HG02798 (cell line): ENCODE measurements around the gene ADGRD1.
A peak's percentile ranks its signal among the peaks of the same experiment; 100 is the strongest.
"Not testable (repeated sequence)": the region's sequence is repeated elsewhere in the genome, so short reads cannot be mapped to it uniquely, and the experiment has no call there.

Experiments used
- ATAC-seq: cut with Tn5 transposase; IDR thresholded peaks from one replicate; pipeline ENCODE4 v1.9.1; 2021; ENCODE audit warnings: mild to moderate bottlenecking; ENCODE audit not compliant: unreplicated experiment, poor library complexity

The ADGRD1 gene

DNA sequence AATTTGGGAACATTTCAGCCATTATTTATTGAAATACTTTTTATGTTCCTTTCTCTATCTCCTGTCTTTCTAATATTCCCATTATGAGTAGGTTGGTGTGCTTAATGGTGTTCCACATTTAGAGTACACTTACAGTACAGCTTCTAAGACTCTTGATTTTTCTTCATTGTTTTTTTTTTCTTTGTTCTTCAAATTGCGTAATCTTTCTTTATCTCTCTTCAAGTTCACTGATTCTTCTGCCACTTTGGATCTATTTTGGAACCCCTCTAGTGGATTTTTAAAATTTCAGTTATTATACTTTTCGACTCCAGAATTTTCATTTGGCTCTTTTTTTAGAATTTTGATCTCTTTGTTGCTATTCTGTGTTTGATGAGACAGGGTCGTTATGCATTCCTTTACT lies 157.7 kb downstream of the ADGRD1 start:
- no peak for ATAC-seq

DNA sequence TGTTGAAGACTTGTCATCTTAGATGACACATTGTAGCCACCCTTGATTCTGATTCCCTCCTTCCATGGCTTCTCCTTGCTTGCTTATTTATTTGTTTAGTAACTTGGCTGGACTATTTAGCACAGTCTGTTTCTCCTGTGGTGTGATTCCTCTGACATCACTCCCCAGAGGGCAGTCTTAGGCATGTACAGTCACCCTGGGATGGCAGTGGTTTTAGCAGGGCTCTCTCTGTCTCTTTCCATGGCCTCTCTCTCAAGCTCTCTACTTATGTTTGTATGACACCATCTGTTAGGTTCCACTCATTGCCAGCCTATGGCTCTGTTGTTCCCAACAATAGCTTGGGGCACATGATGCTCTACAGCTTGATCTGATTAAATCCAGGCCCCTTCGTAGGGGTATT lies 158.3 kb downstream of the ADGRD1 start:
- ATAC-seq, result peak; percentile 62

DNA sequence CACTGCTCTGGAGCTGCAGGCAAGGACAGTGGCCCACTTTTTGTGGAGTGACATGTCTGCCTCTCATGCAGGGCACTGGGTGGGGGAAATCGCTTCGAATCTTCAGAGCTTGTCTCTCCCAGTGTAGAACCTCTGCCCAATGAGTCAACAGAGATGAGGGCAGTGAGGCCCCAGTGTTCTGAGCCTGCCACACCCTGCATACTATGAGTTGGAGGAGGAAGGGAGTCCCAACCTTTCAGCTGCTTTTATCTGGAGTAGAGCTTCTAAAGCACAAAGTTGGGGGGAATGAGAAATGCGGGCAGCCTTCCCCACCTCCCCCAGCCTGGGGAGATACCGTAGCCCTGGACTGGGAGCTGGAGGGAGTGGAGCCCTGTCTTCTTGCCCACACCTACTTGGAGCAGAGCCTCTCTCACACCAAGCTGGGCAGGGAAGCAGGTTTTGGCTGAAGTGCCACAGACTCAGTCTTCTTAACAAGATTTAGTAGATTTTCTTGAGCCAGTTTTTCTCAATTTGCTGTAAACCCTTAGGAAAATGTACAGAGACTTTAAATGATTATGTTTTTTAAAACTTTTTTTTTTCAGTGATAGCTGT lies 159.1 kb downstream of the ADGRD1 start:
- no peak for ATAC-seq

DNA sequence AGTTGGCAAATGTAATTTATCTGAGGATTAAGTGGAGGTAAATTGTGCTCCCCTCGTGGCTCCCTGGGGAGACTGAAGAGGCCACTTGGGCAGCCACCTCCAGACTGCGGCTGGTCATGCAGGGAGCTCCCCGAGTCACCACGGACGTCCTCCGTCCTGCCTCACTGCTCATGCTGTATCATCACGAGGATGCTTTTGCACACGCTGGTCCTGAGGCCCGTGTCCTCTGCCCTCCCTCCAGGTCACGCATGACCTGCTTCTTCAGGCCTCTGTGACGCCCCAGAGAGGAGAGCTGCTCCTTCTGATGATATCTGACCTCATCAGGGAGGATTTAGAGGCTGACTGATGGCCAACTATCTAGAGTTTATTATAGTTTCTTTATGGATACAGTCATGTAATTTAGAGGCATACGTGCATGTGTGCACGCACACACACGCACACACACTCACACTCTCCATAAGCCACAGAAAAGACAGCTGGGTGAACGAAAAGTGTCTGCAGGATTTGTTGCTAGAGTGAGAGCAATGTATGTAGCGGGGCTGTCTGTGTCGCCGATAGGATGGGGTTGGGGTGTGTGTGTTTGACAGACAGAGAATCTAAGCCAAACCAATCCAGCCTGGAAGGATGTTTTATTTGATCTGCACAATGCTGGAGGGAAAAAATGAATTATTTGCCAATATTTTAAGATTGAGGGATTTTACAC lies 160.0 kb downstream of the ADGRD1 start:
- peak; percentile 40 for ATAC-seq

DNA sequence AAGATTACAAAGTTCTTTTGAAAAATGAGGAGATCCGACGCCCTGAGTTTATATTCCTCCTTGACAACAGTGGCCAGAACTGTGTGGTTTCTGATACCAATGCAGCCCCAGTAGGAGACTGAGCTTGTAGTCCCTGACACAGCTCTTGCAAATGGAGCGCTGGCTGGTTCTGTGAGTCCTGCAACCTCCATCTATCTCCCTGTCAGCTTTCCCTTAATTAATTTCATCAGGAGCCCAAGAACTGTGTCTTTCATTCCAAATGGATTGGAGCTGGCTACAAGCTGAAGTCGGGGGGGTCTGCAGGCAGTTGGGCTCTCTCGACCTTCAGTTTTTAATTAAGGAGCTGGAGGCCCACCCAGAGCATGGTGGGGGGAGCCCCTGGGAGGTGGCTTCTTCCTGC lies 160.6 kb downstream of the ADGRD1 start:
- ATAC-seq, result no peak

DNA sequence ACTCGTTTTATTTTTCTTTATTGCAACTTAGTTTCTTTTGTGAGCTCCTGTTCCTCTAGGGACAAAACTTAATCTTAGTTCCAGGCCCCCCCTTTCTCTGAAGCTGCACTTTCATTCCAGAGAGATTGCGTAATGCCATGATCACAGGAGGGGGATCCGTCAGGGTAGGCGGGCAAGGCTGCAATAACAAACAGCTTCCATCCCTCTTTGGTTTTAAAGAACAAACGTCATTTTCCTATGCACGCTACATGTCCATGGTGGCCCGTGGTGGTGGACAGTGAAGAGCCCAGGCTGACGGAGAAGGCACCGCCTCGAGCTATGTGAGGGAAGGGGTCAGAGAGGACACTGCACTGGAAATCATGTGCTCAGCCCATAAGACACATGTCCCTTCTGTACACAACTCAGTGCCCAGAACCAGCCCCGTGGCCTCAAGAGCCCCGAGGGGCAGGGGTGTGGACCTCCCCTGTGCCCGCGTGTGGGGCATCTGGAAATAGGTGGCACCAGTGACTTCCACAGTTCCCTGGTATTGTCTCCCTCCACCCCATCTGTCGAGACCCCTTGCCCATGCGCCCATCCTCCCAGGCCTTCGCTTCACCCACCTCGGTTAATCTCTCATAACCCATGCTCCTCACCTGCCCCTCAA lies 161.4 kb downstream of the ADGRD1 start:
- no peak for ATAC-seq

DNA sequence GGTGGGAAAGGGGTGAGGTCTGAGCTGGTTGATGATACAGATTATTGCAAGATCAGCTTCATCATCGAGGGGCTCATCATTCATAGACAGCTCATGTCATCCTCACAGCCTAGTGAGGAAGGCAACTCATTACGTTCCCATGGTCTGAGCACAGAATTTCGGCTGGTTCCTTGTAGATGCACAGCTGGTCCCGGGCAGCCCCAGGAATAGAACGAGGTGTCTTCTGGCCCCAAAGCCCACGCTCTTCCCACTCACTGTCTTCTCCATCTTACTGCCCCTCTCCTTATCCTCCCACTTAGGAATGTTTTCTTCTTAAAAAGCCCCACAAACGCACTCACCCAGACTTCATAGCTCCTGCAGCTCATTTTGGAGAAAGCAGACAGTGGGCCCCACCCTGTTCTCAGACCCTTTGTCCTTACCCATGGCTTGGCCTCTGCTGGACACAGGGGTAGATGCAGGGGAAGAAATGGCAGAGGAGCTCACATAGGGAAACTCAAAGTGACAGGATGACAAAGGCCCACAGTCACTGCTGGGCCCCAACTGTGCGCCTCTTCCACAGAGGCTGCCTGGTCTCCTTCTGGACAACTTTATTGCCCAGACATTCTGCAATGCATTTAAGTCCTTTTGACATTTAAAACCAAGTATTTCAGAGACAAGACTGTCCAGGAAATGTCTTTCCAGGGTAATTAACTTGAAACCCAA lies 162.2 kb downstream of the ADGRD1 start:
- no peak for ATAC-seq

DNA sequence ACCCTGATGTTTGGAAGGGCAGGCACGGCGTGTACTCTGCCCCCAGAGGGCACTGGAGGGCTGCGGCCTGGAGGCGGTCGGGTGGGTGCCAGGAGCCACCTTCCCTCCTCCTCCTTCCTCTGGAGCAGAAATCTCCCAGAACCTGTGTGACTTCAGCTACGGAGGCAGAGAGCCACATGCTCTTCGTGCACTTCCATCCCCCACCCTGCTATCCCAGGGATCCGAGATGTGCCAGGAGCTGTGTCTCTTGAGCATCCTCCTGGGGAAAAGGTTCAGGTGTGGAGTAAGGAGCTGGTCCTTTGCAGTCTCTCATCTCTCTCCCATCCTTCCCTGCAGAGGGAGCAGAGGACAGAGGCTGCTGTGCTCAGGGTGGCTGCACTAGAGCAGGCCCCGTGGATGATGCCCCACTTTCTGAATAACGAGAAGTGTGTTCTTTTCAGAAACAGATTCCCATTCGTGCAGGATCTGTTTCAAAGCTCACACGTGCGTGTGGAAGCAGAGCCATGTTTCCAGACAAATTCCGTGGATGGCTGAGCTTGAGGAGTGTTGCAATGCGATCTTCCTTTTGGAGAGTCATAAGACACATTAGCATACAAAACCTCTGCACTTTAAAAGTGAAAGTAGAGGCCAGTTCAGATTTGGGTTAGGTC lies 162.9 kb downstream of the ADGRD1 start:
- ATAC-seq, result no peak

DNA sequence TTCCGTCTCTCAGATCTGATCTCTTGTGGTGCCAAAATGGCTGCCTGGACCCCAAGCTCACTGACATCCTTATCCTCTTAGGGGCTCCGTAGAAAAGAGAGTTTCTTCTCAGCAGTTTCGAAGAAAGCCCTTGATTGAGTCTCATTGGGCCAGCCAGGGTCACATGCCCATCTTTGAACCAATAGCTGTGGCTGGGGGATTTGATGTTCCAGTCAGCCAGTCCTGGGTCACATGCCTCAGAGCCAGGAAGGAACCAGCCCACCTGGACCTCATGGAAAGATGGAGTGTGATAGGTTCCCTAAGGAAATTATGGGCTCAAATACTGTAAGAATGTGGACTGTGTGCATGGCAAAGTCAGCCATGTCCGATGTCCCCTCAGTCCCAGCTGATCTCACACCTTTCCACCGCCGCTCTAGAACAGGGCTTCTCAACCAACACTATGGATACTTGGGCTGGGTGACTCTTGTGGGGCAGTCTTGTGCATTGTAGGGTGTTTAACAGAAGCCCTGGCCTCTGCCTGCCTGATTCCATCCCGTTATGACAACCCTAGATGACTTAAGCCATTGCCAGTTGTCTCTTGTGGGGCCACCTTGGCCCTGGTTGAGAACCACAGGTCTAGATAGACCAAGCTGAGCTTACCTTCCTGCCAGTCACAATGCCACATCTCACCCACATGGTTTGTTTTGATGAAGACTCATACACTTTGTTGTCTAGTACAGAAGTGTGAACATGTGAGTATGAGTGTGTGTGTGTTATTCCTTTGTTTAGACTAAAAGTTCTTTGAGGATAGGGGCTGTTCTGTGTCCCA lies 163.9 kb downstream of the ADGRD1 start:
- no peak for ATAC-seq

DNA sequence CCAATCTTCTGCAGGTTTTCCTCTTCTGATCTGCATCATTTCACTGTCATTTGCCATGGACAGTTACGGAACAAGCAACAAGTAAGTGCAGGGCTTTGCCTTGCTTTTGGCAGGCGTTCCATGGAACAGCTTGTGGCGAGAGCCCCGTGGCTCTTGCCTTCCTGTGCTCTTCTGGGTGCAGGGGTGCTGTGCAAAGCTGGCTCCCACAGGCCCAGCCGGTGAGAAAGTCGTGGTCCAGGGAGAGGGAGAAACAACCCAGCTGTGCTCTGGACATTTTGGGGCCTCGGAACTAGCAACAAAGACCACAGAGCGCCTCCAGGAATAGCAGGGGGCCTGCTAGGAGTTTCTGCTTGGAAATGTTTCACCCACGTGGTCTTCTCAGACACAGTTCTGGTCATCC lies 164.7 kb downstream of the ADGRD1 start:
- ATAC-seq, result no peak

DNA sequence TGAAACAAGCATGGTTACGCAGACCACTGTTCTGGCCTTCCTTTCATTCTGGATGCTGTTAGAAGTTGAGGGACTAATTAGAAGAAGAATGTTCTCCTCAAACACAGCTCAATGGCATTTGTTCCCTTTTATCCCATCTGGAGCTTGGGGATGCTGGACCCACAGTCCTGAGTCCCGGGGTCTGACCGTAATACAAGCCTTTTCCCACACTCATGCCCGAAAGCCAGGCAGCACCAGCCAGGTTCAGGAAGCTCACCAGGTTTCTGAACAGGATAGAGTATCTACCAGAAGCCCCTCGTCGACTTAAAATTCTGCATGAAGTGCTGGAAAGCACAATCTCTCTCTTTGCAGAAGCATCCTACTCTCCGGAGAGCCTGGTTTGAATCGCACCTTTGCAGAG lies 165.6 kb downstream of the ADGRD1 start:
- ATAC-seq, result not testable (repeated sequence)

DNA sequence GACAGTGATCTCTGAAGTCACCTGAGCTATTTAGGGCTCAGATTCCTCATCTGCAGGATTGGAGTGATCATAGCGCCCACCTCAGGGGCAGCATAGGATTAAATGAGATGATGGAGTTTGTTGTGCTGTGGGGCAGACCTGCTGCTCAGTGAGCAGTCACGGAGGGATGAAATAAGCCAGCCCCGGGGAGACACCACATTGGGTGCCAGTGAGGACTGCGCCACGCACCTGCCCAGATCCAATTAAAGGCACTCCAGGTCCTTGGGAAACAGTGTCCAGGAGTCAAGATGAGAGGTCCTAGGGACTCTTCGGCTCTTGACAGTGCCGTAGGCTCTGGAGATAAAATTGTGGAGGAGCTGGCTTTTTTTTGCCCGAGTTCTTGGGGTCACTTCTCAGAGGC lies 166.2 kb downstream of the ADGRD1 start:
- no peak for ATAC-seq

DNA sequence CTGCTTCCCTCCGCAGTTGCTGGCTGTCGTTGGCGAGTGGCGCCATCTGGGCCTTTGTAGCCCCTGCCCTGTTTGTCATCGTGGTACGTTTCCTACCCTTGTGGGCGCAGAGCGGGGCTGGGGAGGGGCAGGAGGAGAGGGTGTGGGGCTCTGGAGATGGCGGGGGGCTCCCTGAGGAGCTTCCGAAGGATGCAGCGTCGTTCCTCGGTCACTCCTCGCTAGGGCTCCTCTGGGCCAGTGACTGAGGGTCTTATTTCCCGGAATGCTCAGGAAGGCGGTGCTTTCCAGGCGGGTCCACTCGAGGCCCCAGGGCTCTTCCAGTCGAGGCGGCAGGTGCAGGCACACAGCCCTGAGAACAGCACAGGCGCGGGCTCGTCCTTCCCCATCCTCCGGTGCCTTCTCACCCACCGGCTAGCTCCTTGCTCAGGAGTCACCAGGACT lies 167.1 kb downstream of the ADGRD1 start:
- no peak for ATAC-seq

DNA sequence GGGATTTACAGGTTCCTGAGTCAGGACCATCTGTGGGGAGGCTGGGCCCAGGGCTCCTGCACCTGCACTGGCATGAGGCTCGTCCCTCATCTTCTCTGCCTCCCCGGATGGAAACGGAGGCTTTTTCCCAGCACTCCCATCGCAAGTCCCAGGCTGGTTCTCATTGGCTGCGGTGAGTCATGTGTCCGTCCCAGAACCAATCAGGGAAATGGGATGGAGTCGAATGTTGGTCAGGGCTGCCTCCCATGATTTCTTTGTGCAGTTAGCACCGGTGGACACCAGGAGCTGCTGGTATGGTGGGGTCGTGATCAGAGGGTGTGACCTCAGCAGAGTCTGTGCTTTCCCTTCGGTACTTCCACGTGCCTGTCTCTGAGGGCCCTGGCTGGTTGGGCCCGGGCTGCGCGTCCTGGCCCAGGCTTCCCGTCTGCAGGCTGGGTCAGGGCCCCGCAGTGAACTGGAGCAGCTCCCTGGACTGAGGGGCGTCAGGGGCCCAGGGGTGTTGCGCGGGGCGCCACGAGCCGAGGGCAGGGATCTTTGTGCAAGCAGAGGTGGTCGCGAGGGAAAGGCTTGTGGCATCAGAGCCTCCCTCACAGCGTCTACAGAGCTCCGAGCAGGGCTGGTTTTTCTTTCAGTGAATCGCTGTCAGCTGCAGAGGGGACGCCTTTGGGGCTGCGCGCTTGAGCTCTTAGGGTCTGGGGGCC lies 168.1 kb downstream of the ADGRD1 start:
- ATAC-seq, result no peak

DNA sequence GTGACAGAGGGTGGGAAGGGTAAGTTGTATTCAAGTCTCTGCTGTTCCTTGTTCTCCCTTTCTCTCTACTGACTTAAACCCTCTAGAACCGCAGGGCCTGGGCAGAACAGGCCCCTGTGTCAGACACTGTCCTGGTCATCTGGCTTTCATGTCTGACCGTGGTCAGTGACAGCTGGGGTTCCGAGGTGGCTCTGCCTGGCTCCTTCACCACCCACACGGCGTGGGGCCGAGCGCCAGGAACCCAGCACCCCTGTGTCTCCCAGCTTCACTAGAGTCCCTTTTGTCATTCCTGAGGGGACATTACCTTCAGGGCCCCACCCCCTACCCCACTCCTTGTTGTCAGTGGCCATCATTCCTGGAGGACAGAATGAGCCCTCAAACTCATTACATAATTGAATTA lies 168.9 kb downstream of the ADGRD1 start:
- ATAC-seq, result no peak

DNA sequence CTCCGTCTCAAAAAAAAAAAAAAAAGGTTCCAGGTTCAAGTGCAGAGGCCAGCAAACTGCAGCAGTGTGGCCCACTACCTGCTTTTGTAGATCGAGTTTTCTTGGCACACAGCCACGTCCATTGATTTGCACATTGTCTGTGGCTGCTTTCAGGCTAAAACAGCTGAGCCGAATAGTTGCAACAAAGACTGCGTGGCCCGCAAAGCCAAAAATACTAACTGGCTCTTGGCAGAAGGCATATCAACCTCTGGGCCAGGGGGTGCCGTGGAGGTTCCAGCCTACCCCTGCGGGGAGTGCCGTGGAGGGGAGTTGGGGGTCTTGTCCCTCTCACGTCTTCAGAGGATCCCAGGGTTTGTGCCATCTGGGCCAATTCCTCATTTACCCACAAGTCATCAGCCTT lies 170.1 kb downstream of the ADGRD1 start:
- no peak for ATAC-seq

DNA sequence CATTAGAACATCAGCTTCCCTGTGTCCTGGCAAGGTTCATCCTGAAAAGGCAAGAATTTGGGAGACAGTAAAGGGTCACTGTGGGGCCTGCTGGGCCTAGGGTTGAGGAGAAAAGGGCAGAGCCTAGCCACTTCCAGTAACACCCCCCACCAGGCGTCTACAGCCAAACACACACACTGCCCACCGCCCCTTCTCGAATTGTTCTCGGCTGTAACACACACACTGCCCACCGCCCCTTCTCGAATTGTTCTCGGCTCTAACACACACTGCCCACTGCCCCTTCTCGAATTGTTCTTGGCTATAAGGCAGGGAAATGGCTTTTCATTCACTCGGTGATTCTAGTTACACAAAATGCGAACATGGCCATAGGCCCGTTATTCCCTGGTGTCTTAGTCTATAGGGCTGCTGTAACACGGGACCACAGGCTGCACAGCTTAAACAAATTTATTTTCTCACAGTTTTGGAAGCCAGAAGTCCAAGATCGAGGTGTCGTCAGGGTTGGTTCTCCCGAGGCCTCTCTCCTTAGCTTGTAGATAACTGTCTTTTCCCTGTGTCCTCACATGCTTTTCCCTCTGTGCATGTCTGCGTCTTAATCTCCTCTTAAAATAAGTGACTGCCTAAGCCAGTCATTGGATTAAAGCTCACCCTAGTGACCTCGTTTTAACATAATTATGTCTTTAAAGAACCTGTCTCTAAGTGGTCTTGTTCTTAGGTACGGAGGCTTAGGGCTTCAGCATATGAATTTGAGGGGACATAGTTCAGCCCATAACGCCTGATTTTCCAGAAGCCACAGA lies 171.0 kb downstream of the ADGRD1 start:
- ATAC-seq, result no peak

DNA sequence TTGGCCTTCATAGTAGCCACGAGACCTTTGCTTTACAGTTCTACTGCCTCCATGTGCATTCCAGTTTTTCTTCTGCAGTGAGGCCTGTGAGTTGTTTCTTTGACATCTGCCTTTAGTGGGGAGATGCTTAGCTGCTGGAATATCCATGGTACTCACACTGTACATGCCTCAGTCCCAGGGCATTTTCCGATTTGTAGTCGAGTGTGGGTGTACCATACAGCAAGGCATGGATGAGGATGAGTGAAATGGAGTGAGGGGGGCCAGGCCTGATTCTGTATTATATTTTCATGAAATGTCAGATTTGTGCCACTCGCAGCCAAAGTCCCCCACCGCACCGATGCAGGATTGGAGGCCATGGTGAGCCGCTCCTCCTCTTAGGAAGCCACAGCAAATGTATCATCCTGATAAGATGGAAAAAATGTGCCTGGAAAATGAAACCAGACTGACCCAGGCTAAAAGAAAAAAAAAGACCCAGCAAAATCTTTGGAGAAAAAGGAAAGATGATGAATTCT lies 173.0 kb downstream of the ADGRD1 start:
- ATAC-seq, result no peak
